Measurements from ENCODE around the gene NLN.

GRCh38 chr5:65855766-65856315 lies 133.8 kb downstream of the NLN start:
- TF ChIP-seq EZH2 (IDR thresholded peaks at IDR 0.05; ENCODE audit: borderline replicate concordance, low read depth, low read length, severe bottlenecking) = no peak
- TF ChIP-seq CTCF (IDR thresholded peaks at IDR 0.05; ENCODE audit: borderline replicate concordance, extremely low read depth, low read length, poor library complexity, severe bottlenecking) = no peak

Data from DND-41 (cell line).